ENCODE measurements around the gene RNU4-1. TPM values are rescaled to one million over a fixed set of nuclear protein-coding genes. Genes with fewer than 3 reads are reported as not detected.

The RNU4-1 gene
- under 0.01 TPM in 2 replicates for total RNA-seq

DNA sequence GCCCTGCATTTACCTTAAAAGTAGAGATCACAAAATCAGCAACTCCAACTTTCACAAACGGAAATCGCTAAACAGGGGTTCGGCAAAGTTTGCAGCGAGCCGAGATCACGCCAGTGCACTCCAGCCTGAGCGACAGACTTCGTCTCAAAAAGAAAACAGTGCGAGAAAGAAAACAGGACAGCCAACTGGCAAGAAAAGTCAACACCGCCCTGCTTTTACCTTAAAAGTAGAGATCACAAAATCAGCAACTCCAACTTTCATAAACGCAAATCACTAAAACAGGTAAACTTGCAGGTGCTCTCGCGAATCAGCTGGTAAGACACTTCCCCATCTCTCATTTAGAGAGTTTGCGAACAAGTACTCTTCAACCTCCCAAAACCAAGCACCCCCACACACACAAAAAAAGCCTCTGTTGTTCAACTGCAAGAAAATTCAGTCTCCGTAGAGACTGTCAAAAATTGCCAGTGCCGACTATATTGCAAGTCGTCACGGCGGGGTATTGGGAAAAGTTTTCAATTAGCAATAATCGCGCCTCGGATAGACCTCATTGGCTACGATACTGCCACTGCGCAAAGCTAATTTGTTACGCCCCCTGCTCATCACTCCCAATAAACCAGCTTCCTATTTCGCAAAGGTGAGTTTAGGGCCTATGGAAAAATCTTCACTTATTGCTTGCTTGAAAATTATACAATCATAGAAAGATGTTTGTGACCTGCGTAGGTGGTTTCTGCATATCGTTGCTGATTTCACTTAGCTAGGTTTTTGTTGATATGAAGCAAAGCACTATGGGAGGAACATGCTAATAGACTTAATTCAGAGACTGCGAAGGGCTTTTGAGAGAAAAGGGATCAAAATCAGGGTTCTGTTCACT is at the start of gene RNU4-1:
Gene RNU4-1 (minus strand): TSS at position 577 of the 871 bp plus-strand sequence.

DNA sequence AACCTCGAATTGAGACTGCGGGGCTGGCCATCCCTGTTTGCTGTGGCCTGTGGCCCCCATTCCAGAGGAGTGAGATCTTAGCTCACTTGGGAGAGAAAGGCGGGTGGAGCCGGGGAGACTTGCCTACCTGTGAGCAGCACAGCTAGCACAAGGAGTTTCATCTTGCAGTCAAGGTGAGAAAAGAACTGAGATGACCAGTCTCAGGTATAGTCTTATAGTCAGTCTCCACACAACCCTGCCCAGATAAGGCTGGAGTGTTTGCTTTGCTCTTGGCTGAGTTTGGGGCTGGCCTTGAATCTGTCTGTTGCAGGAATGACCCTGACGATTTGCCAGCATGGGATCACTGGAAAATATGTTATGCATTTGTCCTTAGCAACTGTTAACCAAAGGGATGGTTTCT is 34.6 kb upstream of the RNU4-1 start, which contains the start of gene PLA2G1B:
Gene PLA2G1B (minus strand): TSS at position 187 of the 400 bp plus-strand sequence. CDS start 26 bp downstream, at position 161.

DNA sequence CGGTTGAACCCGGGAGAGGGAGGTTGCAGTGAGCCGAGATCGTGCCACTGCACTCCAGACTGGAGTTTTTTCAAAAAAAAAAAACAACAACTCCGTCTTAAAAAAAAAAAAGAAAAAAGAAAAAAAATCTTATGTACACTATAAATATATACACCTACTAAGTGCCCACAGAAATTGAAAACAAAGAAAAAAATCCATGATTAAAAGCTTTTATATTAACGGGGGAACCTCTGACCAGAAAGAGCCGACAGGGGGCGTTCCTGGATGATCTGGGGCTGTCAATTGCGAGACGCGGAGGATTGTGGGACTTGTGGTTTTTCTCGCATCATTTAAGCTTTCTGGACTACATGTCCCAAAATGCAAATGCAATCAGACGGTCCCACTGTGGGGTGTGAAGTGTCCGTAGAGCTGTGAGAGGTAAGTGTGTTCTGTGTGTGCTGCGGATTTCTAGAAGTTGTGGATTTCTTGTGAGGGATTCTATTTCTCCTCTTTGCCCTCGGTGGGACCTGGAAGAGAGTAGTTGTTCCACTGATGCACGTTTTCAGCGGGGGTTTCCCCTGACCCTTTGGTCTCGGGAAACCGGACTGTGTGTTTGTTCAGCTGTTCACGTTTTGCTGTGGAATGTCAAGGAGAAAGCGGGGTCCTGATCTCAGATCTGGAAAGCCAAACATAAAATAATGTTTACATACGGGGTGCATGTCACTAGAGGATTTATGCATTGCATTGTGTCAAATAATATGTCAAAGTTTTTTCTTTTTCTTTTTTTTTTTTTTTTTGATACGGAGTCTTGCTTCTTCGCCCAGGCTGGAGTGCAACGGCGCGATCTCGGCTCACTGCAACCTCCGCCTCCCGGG is 9.2 kb upstream of the RNU4-1 start, which contains the start of gene SIRT4:
Gene SIRT4 (plus strand): TSS at position 360 of the 854 bp plus-strand sequence. CDS start 1,241 bp downstream, outside the sequence.

DNA sequence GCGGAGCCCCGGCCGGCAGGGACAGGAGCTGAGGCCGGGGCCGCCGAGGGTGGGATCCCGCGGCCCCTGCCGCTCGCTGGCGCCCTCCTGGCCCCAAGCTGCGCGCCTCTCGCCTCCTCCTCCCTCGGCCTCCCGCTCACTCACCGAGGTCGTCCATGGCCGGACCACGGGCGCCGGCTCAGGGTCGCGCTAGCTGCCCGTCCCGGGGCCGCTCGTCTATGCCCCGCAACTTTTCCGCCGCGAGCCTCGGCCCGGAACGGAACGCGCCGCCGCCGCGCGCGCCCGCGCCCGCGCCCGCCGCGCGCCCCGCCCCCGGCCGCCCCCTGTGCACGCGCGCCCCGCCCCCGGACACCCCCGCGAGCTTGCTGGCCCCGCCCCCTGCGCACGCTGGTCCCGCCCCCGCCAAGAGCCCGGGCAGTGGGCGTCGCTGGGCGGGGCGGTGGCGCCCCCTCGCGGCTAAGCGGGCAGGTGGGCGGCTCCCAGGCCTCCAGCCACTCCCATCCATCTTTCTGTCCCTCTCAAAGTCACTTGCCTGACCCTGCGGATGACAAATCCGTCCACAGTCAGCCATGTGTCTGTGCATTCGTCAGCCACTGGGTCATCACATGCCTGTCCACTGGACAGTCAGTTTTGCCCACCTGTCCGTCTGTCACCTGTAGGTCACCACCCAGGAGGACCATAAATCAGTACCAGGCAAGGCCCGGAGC is 27.4 kb downstream of the RNU4-1 start, which contains the start of gene PXN:
Gene PXN (minus strand): TSS at position 258 of the 707 bp plus-strand sequence. CDS start 101 bp downstream, at position 157.

Other genes with a start within 250 kb of the RNU4-1 start
- gene RAB35, start 176.5 kb downstream of the RNU4-1 start, total RNA-seq, result 35.7 and 42.2 TPM in 2 replicates
- gene GCN1, start 98.5 kb downstream of the RNU4-1 start, total RNA-seq, result 54.0 and 79.3 TPM in 2 replicates
- gene RPLP0, start 92.1 kb downstream of the RNU4-1 start, total RNA-seq, result 1,981 and 4,006 TPM in 2 replicates
- 33.7 and 36.7 TPM in 2 replicates for gene PXN, start 27.5 kb downstream of the RNU4-1 start, total RNA-seq
- gene RNU4-2, start 1.3 kb downstream of the RNU4-1 start, total RNA-seq, result under 0.01 TPM in 2 replicates
- 1.3 and 2.6 TPM in 2 replicates for gene SIRT4, start 9.1 kb upstream of the RNU4-1 start, total RNA-seq
- gene PLA2G1B, start 34.5 kb upstream of the RNU4-1 start, total RNA-seq, result not detected in 2 replicates
- not detected in 2 replicates for gene MSI1, start 75.9 kb upstream of the RNU4-1 start, total RNA-seq
- gene COX6A1, start 144.9 kb upstream of the RNU4-1 start, total RNA-seq, result 374 and 634 TPM in 2 replicates
- gene TRIAP1, start 153.1 kb upstream of the RNU4-1 start, total RNA-seq, result 56.4 and 58.5 TPM in 2 replicates
- 21.1 and 24.5 TPM in 2 replicates for gene GATC, start 153.2 kb upstream of the RNU4-1 start, total RNA-seq
- gene SRSF9, start 176.5 kb upstream of the RNU4-1 start, total RNA-seq, result 337 and 355 TPM in 2 replicates
- 324 and 483 TPM in 2 replicates for gene DYNLL1, start 202.9 kb upstream of the RNU4-1 start, total RNA-seq
- 34.8 and 51.8 TPM in 2 replicates for gene COQ5, start 235.9 kb upstream of the RNU4-1 start, total RNA-seq
- gene RNF10, start 241.1 kb upstream of the RNU4-1 start, total RNA-seq, result 67.5 and 107 TPM in 2 replicates

Measured in epithelial cell of umbilical artery (primary cell).